Forelimb muscle (tissue), 1 donor: Measurements from ENCODE around the gene MLH3. TPM values are rescaled to one million over a fixed set of nuclear protein-coding genes. Genes with fewer than 3 reads are reported as not detected.

Source experiments
- DNase-seq: peaks from one replicate; pipeline ENCODE4 v3.0.0-alpha.2; 2013; ENCODE audit warnings: low read depth
- polyA plus RNA-seq: library from polyadenylated mRNA; unstranded; fragments of 120-200 nt; gene quantifications from one replicate; pipeline ENCODE4 v1.2.1, GENCODE V29; 2013; ENCODE audit not compliant: insufficient read length

The MLH3 gene
- polyA plus RNA-seq, 1 donor = 23.9 TPM

DNA sequence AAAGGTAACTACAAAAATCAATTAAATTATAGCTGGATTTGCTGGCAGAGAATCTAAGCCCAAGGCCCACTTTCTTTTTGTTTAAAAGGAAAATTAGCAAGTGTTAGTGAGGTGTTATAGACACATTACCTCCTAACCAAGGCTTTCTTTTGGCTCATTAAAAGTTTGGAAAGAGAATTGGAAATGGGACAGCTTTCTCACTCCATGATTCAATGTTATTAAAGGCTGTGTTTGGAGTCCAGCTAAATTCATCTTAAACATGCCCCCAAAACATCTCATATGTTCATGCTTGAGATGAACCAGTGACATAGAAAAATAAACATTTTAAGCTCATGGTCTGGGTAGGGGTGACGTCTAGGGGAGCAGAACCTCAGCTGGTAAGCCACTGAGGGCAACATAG, 82.5 kb downstream of the MLH3 start:
- DNase-seq = no peak

- no peak for DNase-seq
These were observed 85.6 kb downstream of the MLH3 start for GRCh38 chr14:74965486-74966153.

- DNase-seq = no peak
These were observed 86.3 kb downstream of the MLH3 start for GRCh38 chr14:74964787-74965485.

Other genes with a start within 250 kb of the MLH3 start
- gene PROX2, start 175.3 kb downstream of the MLH3 start, polyA plus RNA-seq = 0.85 TPM
- 70.7 TPM for gene DLST, start 169.6 kb downstream of the MLH3 start, polyA plus RNA-seq
- gene RPS6KL1, start 128.2 kb downstream of the MLH3 start, polyA plus RNA-seq = 13.5 TPM
- 43.2 TPM for gene PGF, start 95.9 kb downstream of the MLH3 start, polyA plus RNA-seq
- gene EIF2B2, start 48.5 kb downstream of the MLH3 start, polyA plus RNA-seq = 50.7 TPM
- 17.8 TPM for gene ACYP1, start 12.6 kb upstream of the MLH3 start, polyA plus RNA-seq
- gene ZC2HC1C, start 18.2 kb upstream of the MLH3 start, polyA plus RNA-seq = 1.4 TPM
- gene NEK9, start 75.6 kb upstream of the MLH3 start, polyA plus RNA-seq = 82.6 TPM
- 114 TPM for gene TMED10, start 125.1 kb upstream of the MLH3 start, polyA plus RNA-seq
- gene FOS, start 227.4 kb upstream of the MLH3 start, polyA plus RNA-seq = 212 TPM